Upper lobe of left lung (tissue), 6 donors: ENCODE measurements around the gene HYAL1. TPM values are rescaled to one million over a fixed set of nuclear protein-coding genes. Genes with fewer than 3 reads are reported as not detected.

Experiments
- ATAC-seq, 2 donors: fragments of 200-7000 bp; cut with Tn5 transposase; one replicate each; pipeline ENCODE4 v1.9.1; 2022; ENCODE audit warnings: mild to moderate bottlenecking in 2 of 2, moderate library complexity in 2 of 2; ENCODE audit not compliant: low FRiP score in 2 of 2
- DNase-seq, 2 donors: peaks; one replicate each; pipeline ENCODE4 v3.0.0-alpha.2; 2019 to 2020
- H3K27ac ChIP-seq, 4 donors: fragments of 200-600 bp; sonication (generic); one replicate each; pipeline ENCODE4 v1.5.1; 2016 to 2019
- H3K27me3 ChIP-seq, 4 donors: fragments of 200-600 bp; sonication (generic); one replicate each; pipeline ENCODE4 v1.5.1; 2017 to 2019
- H3K36me3 ChIP-seq, 4 donors: fragments of 200-600 bp; sonication (generic); one replicate each; pipeline ENCODE4 v1.5.1; 2016 to 2019
- H3K4me1 ChIP-seq, 4 donors: fragments of 200-600 bp; sonication (generic); one replicate each; pipeline ENCODE4 v1.5.1; 2018 to 2019
- H3K4me3 ChIP-seq, 4 donors: fragments of 200-600 bp; sonication (generic); one replicate each; pipeline ENCODE4 v1.5.1; 2017 to 2019; ENCODE audit warnings: mild to moderate bottlenecking in 2 of 4, moderate library complexity in 1 of 4
- H3K9me3 ChIP-seq, 4 donors: fragments of 200-600 bp; sonication (generic); one replicate each; pipeline ENCODE4 v1.5.1; 2018 to 2019
- CTCF ChIP-seq, 6 experiments: fragments of 450-650 bp in 4 of 6; fragments of 200-600 bp in 2 of 6; sonication (generic) in 2 of 6; IDR thresholded peaks; one replicate each; pipeline ENCODE4 v1.5.1; 2016 to 2019; ENCODE audit warnings: antibody characterized with exemption in 6 of 6
- EP300 ChIP-seq, 4 donors: sonication (generic); formaldehyde crosslinking; IDR thresholded peaks; one replicate each; pipeline ENCODE4 v1.5.1; 2017; ENCODE audit warnings: antibody characterized with exemption in 4 of 4, control low read depth in 2 of 4
- POLR2A ChIP-seq, 4 donors: fragments of 450-650 bp; IDR thresholded peaks; one replicate each; pipeline ENCODE4 v1.5.1; 2016 to 2017; ENCODE audit warnings: antibody characterized with exemption in 4 of 4, mild to moderate bottlenecking in 2 of 4
- POLR2AphosphoS5 ChIP-seq, 2 donors: sonication (generic); formaldehyde crosslinking; IDR thresholded peaks; one replicate each; pipeline ENCODE4 v1.5.1; 2017; ENCODE audit warnings: antibody characterized with exemption in 2 of 2
- WGBS, 2 donors: methylation state at CpG; one replicate each; pipeline ENCODE4 v1.1.5; 2017 to 2018; 5-methylcytosine and 5-hydroxymethylcytosine counted together
- total RNA-seq, 6 donors: library from RNA; depleted of rRNA in 4 of 6; stranded (reverse); fragments of >200 nt in 4 of 6; gene quantifications; one replicate each; pipeline versions ENCODE4 v1.1.0 to v1.2.1, GENCODE V29; 2016 to 2021
- donor health status: DM: no; HTN: no; CAD: no; lungs with moderate emphysema.
- donor health status: DM: no; HTN: yes; CAD: no; lungs with severe emphysema.

Gene HYAL1
- 10 to 100 TPM; 22.0 to 99.1 (median 63.0) TPM for total RNA-seq

GRCh38 chr3:50303013-50303815, at the start of gene HYAL1:
TSS of gene HYAL1 (minus strand) at chr3:50303574. CDS start at chr3:50302956, 618 bp downstream.
- peak; percentile 79 to 87 for TF ChIP-seq POLR2AphosphoS5 (IDR thresholded peaks at IDR 0.05)
- peak in 2 of 4 donors; percentile 59 to 81 for TF ChIP-seq POLR2A (IDR thresholded peaks at IDR 0.05)
- peak in 1 of 4 donors; percentile 10 for TF ChIP-seq EP300 (IDR thresholded peaks at IDR 0.05)
- peak in 4 of 6 experiments; percentile 15 to 52 (median 46) for TF ChIP-seq CTCF (IDR thresholded peaks at IDR 0.05)
- Histone ChIP-seq H3K27ac (peak within 1 kb of the TSS; percentile 70 to 93 (median 92)), H3K4me1 (peaks cover 38 to 50% (median 47%) of the 10 kb centered on the region in 4 donors), H3K27me3 (no peaks in the 10 kb centered on the region), H3K36me3 (peaks cover 0 to 16% (median 0%) of the 10 kb centered on the region in 4 donors), H3K4me3 (peak within 1 kb of the TSS; percentile 28 to 86 (median 45)), H3K9me3 (no peaks in the 10 kb centered on the region)
- DNase-seq (peak; percentile 91 to 93), ATAC-seq (peak; percentile 7 to 79)
- WGBS, 2 donors, result 35 to 57% methylated on average over 5 to 11 of the region's 14 CpGs

GRCh38 chr3:50352781-50353180, 49.4 kb upstream of the HYAL1 start:
- Histone ChIP-seq H3K36me3 (peaks cover 21 to 52% (median 39%) of the 10 kb centered on the region in 4 donors), H3K4me1 (peaks cover 47 to 75% (median 50%) of the 10 kb centered on the region in 4 donors), H3K27me3 (no peaks in the 10 kb centered on the region), H3K4me3 (no peak overlapping the region), H3K27ac (no peak overlapping the region), H3K9me3 (no peaks in the 10 kb centered on the region)
- DNase-seq (no peak), ATAC-seq (no peak)
- TF ChIP-seq POLR2A (IDR thresholded peaks at IDR 0.05), result no peak
- TF ChIP-seq CTCF (IDR thresholded peaks at IDR 0.05), result no peak
- TF ChIP-seq POLR2AphosphoS5 (IDR thresholded peaks at IDR 0.05), result no peak
- TF ChIP-seq EP300 (IDR thresholded peaks at IDR 0.05), result no peak
- 30 to 35% methylated on average over 2 of the region's 2 CpGs for WGBS, 2 donors

GRCh38 chr3:50351323-50351697, 47.9 kb upstream of the HYAL1 start:
- Histone ChIP-seq H3K9me3 (no peaks in the 10 kb centered on the region), H3K36me3 (peaks cover 21 to 54% (median 43%) of the 10 kb centered on the region in 4 donors), H3K4me1 (peaks cover 33 to 69% (median 39%) of the 10 kb centered on the region in 4 donors), H3K27ac (peak overlapping the region; percentile 89 to 98 (median 92)), H3K27me3 (no peaks in the 10 kb centered on the region), H3K4me3 (peak overlapping the region; percentile 56 to 86 (median 74))
- DNase-seq (peak in 1 of 2 donors; percentile 33), ATAC-seq (no peak)
- WGBS, 2 donors, result 51 to 59% methylated on average over 5 to 11 of the region's 11 CpGs
- no peak for TF ChIP-seq POLR2A (IDR thresholded peaks at IDR 0.05)
- TF ChIP-seq POLR2AphosphoS5 (IDR thresholded peaks at IDR 0.05), result no peak
- TF ChIP-seq EP300 (IDR thresholded peaks at IDR 0.05), result no peak
- TF ChIP-seq CTCF (IDR thresholded peaks at IDR 0.05), result peak in 1 of 6 experiments; percentile 5

GRCh38 chr3:50350527-50351322, 47.4 kb upstream of the HYAL1 start, which contains the start of the genes CYB561D2 and NPRL2:
TSS of gene CYB561D2 (plus strand) at chr3:50350862. CDS start at chr3:50351434, 572 bp downstream.
TSS of gene NPRL2 (minus strand) at chr3:50350775. CDS start at chr3:50350652, 123 bp downstream.
- Histone ChIP-seq H3K4me3 (peak within 1 kb of the TSS; percentile 56 to 86 (median 74)), H3K4me1 (peaks cover 31 to 69% (median 37%) of the 10 kb centered on the region in 4 donors), H3K27me3 (no peaks in the 10 kb centered on the region), H3K36me3 (peaks cover 21 to 48% (median 40%) of the 10 kb centered on the region in 4 donors), H3K27ac (peak within 1 kb of the TSS; percentile 89 to 98 (median 92)), H3K9me3 (no peaks in the 10 kb centered on the region)
- no peak for TF ChIP-seq EP300 (IDR thresholded peaks at IDR 0.05)
- TF ChIP-seq POLR2AphosphoS5 (IDR thresholded peaks at IDR 0.05), result peak; percentile 71 to 86
- TF ChIP-seq CTCF (IDR thresholded peaks at IDR 0.05), result peak in 2 of 6 experiments; percentile 5 to 24
- TF ChIP-seq POLR2A (IDR thresholded peaks at IDR 0.05), result peak in 3 of 4 donors; percentile 67 to 91 (median 91)
- DNase-seq (peak; percentile 98 to 100), ATAC-seq (peak; percentile 96 to 97)
- 3 to 4% methylated on average over 5 to 18 of the region's 64 CpGs for WGBS, 2 donors
